GM12872 (cell line): ENCODE data around the gene DIAPH1.

ENCODE experiments used
- TF ChIP-seq, protein P1 (sequence below): IDR thresholded peaks from 3 replicates; pipeline ENCODE4 v1.5.1; 2011; ENCODE audit warnings: low read depth, mild to moderate bottlenecking, low read length, moderate library complexity; ENCODE audit not compliant: insufficient read depth

DIAPH1 gene

DNA sequence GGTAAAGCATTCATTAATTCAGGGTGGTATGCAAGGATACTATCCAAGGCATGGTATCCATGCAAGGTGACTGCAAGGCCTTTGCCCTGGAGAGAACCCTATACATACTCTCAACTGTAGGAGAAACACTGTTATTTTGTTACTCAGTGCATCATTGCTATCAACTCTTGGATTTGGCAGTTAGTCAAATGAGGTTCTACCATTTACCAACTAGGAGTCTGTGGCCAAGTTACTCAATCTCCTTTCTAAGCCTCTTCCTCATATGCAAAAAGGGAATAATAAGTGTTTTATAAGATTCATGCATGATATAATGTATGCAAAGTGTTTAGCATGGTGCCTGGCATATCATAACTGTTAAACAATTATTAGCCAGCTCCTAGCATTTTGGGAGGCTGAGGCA, 139.0 kb downstream of the DIAPH1 start:
- TF ChIP-seq, protein P1, sequence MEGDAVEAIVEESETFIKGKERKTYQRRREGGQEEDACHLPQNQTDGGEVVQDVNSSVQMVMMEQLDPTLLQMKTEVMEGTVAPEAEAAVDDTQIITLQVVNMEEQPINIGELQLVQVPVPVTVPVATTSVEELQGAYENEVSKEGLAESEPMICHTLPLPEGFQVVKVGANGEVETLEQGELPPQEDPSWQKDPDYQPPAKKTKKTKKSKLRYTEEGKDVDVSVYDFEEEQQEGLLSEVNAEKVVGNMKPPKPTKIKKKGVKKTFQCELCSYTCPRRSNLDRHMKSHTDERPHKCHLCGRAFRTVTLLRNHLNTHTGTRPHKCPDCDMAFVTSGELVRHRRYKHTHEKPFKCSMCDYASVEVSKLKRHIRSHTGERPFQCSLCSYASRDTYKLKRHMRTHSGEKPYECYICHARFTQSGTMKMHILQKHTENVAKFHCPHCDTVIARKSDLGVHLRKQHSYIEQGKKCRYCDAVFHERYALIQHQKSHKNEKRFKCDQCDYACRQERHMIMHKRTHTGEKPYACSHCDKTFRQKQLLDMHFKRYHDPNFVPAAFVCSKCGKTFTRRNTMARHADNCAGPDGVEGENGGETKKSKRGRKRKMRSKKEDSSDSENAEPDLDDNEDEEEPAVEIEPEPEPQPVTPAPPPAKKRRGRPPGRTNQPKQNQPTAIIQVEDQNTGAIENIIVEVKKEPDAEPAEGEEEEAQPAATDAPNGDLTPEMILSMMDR: no peak

DNA sequence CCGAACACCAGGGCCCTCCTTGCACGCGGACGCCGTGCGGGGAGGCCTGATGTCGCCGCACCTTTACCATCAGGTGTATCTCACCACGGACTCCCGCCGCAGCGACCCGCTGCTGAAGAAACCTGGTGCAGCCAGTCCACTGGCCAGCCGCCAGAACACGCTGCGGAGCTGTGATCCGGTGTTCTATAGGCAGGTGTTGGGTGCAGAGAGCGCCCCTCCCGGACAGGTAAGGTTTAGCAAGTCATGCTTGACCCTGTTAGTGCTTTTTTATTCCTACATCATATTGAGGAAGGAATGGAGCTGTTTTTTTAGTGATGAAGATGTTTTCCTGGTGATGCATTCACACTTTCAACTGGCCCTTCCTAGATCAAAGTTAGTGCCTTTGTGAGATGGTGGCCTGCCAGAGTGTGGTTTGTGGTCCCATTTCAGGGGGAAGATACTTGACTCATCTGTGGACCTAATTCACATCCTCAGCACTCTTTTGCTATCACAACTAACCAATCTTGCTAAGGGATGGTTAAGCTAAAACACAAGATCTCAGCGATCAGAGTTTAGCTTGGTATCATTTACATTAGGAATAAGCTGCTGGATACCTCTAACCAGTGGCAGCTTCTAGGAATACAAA, 140.4 kb downstream of the DIAPH1 start:
- TF ChIP-seq, protein P1: peak; percentile 34; the same call in 1 of the 3 replicates

- TF ChIP-seq, protein P1: no peak
These were observed 141.0 kb downstream of the DIAPH1 start for GRCh38 chr5:141477815-141478214.

DNA sequence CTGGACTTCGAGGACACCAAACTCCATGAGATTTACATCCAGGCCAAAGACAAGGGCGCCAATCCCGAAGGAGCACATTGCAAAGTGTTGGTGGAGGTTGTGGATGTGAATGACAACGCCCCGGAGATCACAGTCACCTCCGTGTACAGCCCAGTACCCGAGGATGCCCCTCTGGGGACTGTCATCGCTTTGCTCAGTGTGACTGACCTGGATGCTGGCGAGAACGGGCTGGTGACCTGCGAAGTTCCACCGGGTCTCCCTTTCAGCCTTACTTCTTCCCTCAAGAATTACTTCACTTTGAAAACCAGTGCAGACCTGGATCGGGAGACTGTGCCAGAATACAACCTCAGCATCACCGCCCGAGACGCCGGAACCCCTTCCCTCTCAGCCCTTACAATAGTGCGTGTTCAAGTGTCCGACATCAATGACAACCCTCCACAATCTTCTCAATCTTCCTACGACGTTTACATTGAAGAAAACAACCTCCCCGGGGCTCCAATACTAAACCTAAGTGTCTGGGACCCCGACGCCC, 141.7 kb downstream of the DIAPH1 start:
- TF ChIP-seq, protein P1: no peak

DNA sequence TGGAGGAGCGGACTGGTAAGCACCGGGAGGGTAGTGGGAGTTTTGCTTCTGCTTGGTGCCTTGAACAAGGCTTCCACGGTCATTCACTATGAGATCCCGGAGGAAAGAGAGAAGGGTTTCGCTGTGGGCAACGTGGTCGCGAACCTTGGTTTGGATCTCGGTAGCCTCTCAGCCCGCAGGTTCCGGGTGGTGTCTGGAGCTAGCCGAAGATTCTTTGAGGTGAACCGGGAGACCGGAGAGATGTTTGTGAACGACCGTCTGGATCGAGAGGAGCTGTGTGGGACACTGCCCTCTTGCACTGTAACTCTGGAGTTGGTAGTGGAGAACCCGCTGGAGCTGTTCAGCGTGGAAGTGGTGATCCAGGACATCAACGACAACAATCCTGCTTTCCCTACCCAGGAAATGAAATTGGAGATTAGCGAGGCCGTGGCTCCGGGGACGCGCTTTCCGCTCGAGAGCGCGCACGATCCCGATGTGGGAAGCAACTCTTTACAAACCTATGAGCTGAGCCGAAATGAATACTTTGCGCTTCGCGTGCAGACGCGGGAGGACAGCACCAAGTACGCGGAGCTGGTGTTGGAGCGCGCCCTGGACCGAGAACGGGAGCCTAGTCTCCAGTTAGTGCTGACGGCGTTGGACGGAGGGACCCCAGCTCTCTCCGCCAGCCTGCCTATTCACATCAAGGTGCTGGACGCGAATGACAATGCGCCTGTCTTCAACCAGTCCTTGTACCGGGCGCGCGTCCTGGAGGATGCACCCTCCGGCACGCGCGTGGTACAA, 142.5 kb downstream of the DIAPH1 start:
- TF ChIP-seq, protein P1: no peak

GRCh38 chr5:141475625-141476131, 143.1 kb downstream of the DIAPH1 start, which contains the start of gene PCDHGC3:
PCDHGC3 (plus strand) TSS chr5:141475966; CDS start chr5:141476117, 151 bp downstream.
- TF ChIP-seq, protein P1: peak; percentile 63

DNA sequence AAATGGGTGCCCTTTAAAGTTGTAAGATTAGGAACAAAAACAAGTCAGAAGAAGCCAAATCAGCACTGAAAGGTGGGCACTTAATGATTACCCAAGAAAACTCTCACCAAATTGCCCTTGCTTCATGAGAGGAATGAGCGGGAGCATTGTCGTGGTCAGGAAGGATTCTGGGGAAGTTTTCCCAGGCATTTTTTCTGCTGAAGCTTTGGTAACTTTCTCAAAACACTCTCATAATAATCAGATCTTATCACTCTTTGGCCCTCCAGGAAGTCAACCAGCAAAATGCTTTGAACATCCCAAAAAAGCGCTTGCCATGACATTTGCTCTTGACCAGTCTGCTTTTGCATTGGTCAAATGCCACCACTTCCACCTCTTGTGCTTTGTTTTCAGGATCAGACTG, 153.4 kb downstream of the DIAPH1 start:
- TF ChIP-seq, protein P1: no peak
